Stimulated activated CD8-positive, alpha-beta memory T cell treated with anti-CD3 and anti-CD28 coated beads, Interleukin-4, amount 100 ng/mL, for 4 hours (primary cell): ENCODE data around the gene TIMM29.
"Not testable (repeated sequence)": the region's sequence is repeated elsewhere in the genome, so short reads cannot be mapped to it uniquely, and the experiment has no call there.

Experiments
- DNase-seq, 2 donors: peaks; one replicate each; pipeline ENCODE4 v3.0.0-alpha.2; 2020; ENCODE audit warnings: low read depth in 2 of 2, low spot score in 1 of 2

The TIMM29 gene

DNA sequence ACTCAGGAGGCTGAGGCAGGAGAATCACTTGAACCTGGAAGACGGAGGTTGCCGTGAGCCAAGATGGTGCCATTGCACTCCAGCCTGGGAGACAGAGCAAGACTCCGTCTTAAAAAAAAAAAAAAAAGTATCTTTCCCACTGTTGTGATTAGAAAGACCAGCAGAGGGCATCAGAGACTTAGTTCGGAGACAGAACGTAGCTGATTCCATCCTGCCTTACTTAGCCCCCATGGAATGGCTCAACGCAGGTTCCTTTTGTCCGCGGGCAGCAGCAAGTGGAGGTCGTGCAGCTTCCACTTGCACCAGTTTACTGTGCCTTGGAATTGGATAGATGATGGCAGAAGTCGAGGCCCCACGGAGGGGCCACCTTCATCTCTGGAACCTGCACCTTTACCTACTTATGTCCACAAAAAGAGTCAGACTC lies 8.1 kb downstream of the TIMM29 start:
- DNase-seq, result no peak

DNA sequence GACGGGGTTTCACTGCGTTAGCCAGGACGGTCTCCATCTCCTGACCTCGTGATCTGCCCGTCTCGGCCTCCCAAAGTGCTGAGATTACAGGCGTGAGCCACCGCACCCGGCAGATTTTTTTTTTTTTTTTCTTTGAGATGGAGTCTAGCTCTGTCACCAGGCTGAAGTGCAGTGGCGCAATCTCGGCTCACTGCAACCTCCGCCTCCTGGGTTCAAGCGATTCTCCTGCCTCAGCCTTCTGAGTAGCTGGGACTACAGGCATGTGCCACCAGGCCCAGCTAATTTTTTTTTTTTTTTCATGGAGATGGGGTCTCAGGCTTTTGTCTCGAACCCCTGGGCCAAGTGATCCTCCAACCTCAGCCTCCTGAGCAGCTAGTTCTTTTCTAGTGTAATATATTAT lies 13.0 kb downstream of the TIMM29 start:
- not testable (repeated sequence) for DNase-seq

DNA sequence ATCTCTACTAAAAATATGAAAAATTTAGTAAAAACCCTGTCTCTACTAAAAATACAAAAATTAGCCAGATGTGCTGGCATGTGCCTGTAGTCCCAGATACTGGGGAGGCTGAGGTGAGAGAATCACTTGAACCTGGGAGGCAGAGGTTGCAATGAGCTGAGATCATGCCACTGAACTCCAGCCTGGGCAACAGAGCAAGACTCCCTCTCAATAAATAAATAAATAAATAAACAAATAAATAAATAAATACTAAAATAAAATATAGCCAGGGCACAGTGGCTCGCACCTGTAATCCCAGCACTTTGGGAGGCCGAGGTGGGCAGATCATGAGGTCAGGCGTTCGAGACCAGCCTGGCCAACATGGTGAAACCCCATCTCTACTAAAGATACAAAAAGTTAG lies 14.8 kb downstream of the TIMM29 start:
- not testable (repeated sequence) for DNase-seq

DNA sequence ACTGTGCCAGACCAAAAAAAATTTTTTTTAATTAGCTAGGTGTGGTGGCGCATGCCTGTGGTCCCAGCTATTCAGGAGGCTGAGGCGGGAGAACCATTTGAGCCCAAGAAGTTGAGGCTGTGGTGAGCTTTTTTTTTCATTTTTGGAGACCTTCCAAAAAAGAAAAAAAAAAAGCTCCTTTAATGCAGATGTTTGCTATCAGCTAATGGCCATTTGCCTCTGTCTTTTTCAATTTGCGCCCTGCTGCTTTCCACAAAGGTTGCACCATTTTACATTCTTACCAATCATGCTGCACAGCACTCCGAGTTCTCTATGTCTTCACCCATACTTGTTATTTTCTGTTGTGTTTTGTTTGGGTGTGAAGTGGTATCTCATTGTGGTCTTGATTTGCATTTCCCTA lies 16.7 kb downstream of the TIMM29 start:
- no peak for DNase-seq

DNA sequence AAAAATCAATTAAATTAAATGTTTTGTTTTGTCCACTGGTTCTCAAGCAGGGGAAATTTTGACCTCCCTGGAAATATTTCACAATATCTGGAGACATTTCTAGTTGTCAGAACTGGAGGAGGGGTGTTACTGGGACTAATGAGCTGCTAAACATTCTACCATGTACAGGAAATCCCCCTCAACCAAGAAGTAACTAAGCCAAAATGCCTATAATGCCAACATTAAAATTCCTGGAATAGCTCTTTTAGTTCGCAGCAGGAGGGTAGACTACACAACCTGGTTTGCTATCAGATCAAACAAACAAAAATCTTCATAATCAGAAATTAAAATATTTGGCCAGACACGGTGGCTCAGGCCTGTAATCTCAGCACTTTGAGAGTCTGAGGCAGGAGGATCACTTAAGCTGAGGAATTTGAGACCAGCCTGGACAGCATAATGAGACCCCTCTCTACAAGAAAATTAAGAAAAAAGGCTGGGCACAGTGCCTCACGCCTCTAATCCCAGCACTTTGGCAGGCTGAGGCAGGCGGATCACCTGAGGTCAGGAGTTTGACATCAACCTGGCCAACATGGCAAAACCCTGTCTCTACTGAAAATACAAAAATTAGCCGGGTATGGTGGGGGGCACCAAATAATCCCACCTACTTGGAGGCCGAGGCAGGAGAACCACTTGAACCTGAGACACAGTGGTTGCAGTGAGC lies 18.5 kb downstream of the TIMM29 start:
- DNase-seq, result no peak

DNA sequence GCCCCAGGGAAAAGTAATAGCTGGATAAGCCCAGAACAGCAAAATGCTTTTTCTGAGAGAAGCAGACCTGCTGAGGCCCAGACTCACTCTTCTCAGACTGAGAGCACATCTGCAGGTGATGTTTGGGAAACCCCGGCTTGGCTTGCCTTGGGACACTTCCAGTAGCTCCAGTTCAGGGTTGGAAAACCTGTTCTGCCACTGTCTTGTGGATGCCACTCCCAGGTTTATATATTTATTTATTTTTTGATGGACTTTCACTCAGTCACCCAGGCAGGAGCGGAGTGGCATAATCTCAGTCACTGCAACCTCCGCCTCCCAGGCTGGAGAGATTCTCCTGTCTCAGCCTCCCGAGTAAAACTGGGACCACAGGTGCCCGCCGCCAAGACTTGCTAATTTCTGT lies 24.2 kb downstream of the TIMM29 start:
- no peak for DNase-seq

DNA sequence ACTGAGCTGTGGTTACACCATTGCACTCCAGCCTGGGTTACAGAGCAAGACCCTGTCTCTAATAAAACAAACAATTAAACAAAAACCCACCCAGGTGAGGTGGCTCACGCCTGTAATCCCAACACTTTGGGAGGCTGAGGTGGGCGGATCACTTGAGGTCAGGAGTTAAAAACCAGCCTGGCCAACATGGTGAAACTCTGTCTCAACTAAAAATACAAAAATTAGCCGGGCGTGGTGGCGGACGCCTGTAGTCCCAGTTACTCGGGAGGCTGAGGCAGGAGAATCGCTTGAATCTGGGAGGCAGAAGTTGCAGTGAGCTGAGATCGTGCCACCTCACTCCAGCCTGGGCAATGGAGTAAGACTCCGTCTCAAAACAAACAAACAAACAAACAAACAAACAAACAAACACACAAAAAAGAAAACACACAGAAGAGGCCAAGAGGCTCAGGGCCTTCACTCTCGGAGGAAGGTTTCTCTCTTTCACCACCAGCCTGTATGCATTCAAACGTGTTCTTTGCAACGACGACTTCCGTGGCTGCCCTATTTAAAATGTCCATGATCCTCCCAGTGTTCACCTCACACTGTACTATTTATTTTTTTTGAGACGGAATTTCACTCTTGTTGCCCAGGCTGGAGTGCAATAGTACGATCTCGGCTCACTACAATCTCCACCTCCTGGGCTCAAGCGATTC lies 30.8 kb downstream of the TIMM29 start:
- DNase-seq, result not testable (repeated sequence)

DNA sequence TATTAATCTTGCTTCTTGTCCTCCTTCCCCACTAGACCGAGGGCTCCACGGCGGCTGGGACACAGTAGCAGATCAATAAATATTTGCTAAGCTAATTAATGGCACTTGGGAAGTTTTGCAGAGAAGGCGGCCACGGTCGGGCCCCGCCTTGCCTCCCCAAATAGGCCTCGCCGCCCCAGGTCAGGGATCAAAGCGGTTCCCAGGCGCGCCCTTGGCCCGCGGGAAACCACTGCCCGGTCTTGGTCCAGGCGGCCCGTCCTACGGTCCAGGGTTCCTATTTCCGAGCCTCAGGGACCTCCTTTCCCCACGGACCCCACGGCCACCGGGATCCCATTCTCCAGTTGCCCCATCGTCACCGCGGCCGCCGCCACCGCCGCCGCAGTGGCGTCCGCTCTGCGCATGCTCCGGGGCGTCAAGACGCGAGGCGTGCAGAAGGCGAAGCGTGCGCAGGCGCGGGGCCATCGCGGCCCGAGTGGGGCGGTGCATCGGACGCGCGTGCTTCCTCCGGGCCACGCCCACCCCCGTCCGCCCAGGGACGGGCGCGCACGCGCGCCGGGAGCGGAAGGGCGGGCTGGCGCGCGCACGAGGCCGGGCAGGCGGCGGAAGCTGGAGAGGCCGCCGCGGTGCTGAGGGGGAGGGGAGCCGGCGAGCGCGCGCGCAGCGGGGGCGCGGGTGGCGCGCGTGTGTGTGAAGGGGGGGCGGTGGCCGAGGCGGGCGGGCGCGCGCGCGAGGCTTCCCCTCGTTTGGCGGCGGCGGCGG lies 31.9 kb downstream of the TIMM29 start, which contains the start of gene SMARCA4:
Gene SMARCA4 (plus strand): TSS at position 717 of the 759 bp plus-strand sequence. CDS start 23,122 bp downstream, outside the sequence.
- peak; percentile 85 to 96 for DNase-seq

DNA sequence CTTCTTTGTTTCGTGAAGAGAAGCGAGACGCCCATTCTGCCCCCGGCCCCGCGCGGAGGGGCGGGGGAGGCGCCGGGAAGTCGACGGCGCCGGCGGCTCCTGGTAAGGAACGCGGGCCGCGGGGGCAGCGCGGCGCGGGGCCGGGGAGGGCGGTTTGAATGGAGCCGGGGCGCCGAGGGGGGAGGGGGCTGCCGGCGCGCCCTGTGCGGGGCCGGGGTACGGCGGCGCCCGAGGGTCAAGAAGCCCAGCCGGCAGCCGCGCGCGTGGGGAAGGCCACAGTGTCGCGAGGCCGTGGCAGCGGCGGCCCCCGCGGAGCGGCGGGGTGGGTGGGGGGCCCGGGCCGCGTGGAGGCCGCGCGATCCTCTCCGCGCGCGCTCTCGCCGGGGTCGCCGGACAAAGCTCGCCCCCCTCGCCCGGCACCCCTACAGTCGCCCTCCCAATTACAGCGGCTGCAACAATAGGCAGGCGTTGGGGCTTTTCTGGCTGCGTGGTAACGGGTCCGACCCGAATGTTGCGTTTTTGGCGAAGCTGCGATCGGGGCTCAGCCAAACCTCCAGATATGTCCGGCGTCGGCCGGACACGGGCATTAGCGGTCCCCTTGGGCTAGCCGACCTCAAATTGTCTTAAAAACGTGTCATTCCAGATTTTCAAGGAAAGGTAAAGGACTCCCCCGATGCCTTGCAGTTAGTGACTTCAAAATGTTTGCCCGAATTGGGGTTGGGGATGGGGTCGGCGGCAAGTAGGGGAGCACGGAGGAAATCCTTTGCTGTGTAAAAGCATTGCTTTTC lies 32.7 kb downstream of the TIMM29 start:
- DNase-seq, result no peak

DNA sequence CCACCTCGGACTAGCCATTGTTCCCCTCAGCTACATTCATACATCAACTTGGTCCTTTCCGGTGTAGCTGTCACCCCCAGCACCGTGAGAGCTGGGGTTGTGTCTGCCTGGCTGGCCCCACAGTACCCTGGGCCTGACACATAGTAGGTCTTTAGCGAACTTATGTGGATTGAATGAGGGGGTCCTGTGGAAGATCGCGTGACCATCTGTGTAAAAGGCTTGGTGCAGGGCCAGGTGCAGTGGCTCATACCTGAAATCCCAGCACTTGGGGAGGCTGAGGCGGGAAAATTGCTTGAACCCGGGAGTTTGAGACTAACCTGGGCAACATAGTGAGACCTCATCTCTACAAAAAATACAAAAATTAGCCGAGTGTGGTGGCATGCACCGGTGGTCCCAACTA lies 34.3 kb downstream of the TIMM29 start:
- no peak for DNase-seq

DNA sequence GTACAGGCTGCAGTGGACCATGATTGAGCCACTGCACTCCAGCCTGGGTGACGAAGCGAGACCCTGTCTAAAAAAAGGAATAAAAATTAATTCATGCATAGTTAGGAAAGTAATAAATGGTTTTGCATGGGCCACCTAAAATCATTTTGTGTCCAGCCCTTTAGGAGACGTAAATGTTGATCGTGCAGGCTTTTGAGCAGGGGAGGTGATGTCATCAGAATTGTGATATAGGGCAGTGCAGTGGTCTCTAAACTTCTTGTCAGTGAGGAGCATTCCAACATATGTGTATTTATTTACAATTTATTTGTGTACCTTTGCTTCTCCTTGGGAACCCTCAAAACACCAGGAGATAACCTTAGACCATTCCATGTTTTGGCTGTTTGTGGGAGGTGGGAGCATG lies 35.3 kb downstream of the TIMM29 start:
- no peak for DNase-seq

DNA sequence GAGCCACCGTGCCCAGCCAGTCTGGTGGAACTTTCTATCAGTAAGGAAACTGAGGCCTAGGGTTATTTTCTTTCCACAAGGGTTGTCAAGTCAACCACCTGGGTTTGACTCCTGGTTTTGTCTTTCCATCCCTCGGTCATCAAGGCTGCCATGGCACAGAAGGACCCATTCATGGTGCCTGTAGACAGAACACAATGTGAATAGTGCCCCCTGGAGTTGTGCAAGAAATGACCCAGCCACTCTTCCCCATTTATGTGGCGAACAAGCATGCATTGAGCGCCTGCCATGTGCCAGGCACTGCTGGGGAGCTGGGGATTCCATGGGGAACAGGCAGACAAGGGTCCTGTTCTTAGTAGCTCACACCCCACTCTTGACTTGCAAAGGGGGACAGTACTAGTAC lies 36.3 kb downstream of the TIMM29 start:
- no peak for DNase-seq

DNA sequence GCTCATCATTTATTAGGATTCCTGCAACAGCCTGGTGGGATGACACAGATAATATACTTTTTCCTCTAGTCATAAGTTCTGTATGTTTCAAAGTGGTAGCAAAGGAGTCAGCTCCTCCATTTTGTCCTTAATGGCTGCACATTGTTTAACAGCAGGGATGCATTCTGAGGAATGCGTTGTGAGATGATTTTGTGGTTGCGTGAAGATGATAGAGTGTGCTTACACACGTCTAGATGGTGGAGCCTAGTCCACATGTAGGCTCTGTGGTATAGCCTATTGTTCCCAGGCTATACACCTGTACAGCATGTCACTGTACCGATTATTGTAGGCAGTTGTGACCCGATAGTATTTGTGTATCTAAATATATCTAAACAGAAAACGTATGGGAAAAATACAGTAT lies 36.8 kb downstream of the TIMM29 start:
- no peak for DNase-seq

DNA sequence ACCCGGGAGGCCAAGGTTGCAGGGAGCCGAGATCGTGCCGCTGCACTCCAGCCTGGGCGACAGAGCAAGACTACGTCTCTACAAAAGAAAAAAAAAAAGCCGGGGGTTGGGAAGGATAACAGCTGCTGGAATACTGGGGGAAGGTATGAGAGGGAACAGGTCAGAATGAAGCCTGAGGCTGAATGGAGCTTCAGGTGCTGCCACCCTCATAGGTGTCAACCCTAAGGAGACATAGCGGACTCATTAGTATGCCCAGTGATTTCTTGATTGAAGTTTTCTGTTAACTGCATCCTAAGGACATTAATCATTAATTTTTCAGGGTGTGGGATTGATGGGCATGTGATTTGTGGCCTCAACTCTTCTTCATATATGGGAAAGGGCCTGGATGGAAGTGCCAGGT lies 38.2 kb downstream of the TIMM29 start:
- no peak for DNase-seq

DNA sequence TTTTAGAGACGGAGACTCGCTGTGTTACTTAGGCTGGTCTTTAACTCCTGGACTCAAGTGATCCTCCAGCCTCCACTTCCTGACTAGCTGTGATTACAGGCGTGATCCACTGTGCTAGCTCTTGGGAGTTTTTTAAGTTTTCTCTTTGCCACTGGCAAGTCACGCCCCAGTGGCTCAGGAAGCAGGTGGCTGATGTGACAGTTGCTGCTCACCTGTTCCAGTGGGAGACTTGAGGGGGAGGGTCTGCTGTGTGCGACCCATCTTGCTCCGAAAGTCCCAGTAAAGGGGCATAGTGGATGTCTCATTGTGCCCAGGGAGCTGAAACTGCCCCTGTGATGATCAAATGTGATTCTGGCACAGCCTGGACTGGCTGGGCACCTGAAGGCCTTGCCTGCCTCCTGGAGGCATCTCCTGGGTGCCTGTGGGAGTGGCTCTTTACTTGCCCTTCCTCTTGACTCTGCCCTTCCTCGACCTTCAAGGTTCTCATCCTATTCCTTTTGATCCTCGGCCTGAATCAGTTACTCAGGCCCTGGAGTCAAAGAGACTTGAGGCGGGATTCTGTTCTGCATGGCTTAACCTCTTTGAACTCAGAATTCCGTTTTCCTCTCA lies 40.0 kb downstream of the TIMM29 start:
- no peak for DNase-seq

DNA sequence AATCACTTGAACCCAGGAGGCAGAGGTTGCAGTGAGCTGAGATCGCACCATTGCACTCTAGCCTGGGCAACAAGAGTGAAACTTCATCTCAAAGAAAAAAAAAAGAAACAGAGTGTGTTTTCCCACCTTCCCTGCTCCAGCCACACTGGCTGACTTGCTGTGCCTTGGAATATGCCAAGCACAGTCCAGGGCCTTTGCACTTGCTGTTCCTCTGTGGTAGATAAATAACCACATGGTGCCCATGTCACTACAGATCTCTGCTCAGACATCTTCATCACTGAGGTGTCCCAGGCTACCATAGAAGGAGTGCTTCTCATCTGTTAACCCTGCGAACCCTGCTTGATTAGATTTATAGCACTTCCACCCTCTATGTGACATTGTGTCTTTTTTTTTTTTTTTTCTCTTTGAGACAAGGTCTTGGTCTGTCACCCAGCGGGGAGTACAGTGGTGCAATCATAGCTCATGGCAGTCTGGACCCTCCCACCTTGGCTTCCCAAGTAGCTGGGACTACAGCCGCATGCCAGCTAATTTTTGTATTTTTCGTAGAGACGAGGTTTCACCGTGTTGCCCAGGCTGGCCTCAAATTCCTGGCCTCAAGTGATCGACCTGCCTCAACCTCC lies 42.6 kb downstream of the TIMM29 start:
- DNase-seq, result no peak

DNA sequence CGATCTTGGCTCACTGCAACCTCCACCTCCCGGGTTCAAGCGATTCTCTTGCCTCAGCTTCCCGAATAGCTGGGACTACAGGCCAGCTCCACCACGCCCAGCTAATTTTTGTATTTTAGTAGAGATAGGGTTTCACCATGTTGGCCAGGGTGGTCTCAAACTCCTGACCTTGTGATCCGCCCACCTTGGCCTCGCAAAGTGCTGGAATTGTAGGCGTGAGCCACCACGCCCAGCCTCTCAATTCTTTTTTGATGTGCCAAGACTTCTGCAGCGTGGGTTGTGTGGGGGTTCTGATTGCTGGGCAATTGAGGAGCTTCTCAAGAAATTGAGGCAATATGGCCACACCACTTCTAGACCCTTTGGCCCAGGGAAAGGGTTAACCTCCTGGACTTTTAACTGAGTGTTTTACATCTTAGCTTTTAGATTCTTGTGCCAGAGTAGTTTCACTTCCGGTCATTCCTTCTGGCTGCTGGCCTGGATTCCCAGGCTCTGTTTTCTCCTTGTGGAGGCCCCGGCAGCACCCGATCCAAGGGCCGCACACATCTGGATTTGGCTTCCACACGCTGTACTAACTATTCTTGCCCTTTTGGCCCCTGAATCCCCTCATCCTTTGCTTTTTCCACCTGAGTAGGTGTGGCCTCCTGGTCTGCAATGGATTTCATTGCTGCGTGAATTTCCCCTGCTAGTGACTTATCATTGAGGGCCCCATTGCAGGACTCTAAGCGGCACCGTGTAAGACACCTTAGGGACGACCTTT lies 46.9 kb downstream of the TIMM29 start:
- no peak for DNase-seq

DNA sequence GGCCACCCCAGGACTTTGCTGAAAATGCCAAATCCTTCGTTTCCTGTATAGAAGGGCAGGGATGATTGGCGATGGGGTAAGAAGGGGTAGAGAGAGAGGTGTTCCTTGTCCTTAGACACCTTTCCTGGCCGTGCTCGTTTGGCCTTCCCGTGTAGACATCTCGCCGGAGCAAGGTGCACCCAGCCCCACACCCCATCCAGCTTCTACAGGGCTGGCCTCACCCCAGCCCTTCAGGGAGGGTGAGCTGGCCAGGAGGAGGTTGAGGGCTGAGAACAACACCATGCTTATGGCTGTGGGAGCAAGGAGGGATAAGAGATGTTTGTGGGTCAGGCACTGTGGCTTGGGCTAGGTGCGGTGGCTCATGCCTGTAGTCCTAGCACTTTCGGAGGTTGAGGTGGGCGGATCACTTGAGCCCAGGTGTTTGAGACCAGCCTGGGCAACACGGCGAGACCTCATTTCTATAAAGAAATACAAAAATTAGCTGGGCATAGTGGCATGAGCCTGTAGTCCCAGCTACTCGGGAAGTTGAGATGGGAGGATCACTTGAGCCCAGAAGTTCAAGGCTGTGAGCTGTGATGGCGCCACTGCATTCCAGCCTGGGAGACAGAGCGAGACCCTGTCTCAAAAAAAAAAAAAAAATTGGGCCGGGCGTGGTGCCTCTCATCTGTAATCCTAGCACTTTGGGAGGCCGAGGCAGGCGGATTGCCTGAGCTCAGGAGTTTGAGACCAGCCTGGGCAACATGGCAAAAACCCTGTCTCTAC lies 47.7 kb downstream of the TIMM29 start:
- no peak for DNase-seq

DNA sequence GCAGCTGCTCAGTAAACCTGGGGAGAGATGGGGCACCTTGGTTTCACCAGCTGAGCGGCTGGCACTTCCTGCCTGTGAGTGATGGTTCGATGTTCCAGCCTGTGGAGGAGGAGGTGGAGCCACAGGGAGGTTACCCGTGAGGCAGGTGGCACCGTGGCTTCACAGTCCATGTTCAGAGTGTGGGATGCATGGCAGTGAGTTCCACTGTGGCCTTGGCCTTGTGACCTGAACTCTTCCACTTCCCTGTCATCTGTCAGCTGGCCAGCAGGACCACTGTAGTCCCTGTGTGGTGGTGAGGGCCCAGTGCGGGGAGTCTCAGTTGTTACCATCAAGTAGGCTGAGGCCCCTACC lies 49.1 kb downstream of the TIMM29 start:
- DNase-seq, result no peak
